MM.1S (cell line): ENCODE measurements around the gene IKBKE.

ENCODE experiments used
- CTCF ChIP-seq: fragments of 300-600 bp; sonication (generic); IDR thresholded peaks from 2 replicates; pipeline ENCODE4 v1.5.1; 2016; ENCODE audit warnings: antibody characterized with exemption, low read length, mixed read lengths
- EZH2 ChIP-seq: fragments of 300-600 bp; sonication (generic); optimal IDR thresholded peaks from 2 replicates; pipeline ENCODE3; 2017; ENCODE audit warnings: low read depth, mild to moderate bottlenecking, antibody characterized with exemption, low read length, mixed read lengths
- EZH2phosphoT487 ChIP-seq: fragments of 300-600 bp; sonication (generic); IDR thresholded peaks from 2 replicates; pipeline ENCODE4 v1.6.1; 2018; ENCODE audit warnings: antibody characterized with exemption, low read length

GRCh38 chr1:206435445-206435844 is 34.8 kb upstream of the IKBKE start:
- TF ChIP-seq CTCF, result no peak
- TF ChIP-seq EZH2phosphoT487, result no peak
- no peak for TF ChIP-seq EZH2
